OCI-LY3 (cell line): ENCODE results near the gene TDRD9.

ENCODE experiments used
- H2AFZ ChIP-seq: fragments of 200-600, 300-600 bp; shearing (Covaris generic); 2 replicates; pipeline ENCODE4 v1.6.0; 2014; ENCODE audit warnings: antibody characterized with exemption, low read depth, low read length
- H3K27ac ChIP-seq: fragments of 200-600, 300-600 bp; sonication (generic); 2 replicates; pipeline ENCODE4 v1.5.1; 2014; ENCODE audit warnings: mild to moderate bottlenecking, low read length, moderate library complexity, mixed read lengths
- H3K27me3 ChIP-seq: fragments of 200-600, 300-600 bp; sonication (generic); 2 replicates; pipeline ENCODE4 v1.6.1; 2014; ENCODE audit warnings: low read depth, low read length, mixed read lengths
- H3K36me3 ChIP-seq: fragments of 200-600, 300-600 bp; sonication (generic); replicated peaks from 2 replicates; pipeline ENCODE3; 2014; ENCODE audit warnings: low read depth, low read length, mixed read lengths
- H3K4me1 ChIP-seq: fragments of 300-600, 200-600 bp; sonication (generic); 2 replicates; pipeline ENCODE4 v1.6.1; 2014; ENCODE audit warnings: low read length, mixed read lengths
- H3K4me2 ChIP-seq: fragments of 200-600, 300-600 bp; sonication (generic); 2 replicates; pipeline ENCODE4 v1.6.1; 2014; ENCODE audit warnings: low read length, mixed read lengths
- H3K4me3 ChIP-seq: fragments of 300-600, 200-600 bp; sonication (generic); 2 replicates; pipeline ENCODE4 v1.5.1; 2014; ENCODE audit warnings: antibody characterized with exemption, mild to moderate bottlenecking, low read length, moderate library complexity
- H3K79me2 ChIP-seq: fragments of 300-600, 200-600 bp; shearing (Covaris generic); 2 replicates; pipeline ENCODE4 v1.6.1; 2014; ENCODE audit warnings: mild to moderate bottlenecking, low read length, mixed read lengths
- H3K9ac ChIP-seq: fragments of 300-600, 200-600 bp; shearing (Covaris generic); 2 replicates; pipeline ENCODE4 v1.6.0; 2014; ENCODE audit warnings: mild to moderate bottlenecking, low read length, moderate library complexity
- H3K9me3 ChIP-seq: fragments of 200-600, 300-600 bp; shearing (Covaris generic); 2 replicates; pipeline ENCODE4 v1.6.1; 2014; ENCODE audit warnings: low read length, mixed read lengths; ENCODE audit not compliant: insufficient read depth
- H4K20me1 ChIP-seq: fragments of 200-600, 300-600 bp; sonication (generic); 2 replicates; pipeline ENCODE4 v1.6.1; 2016; ENCODE audit warnings: low read length, mixed read lengths; ENCODE audit not compliant: insufficient read depth
- EZH2phosphoT487 ChIP-seq: fragments of 200-600 bp; shearing (Covaris generic); IDR thresholded peaks from 2 replicates; pipeline ENCODE4 v1.6.1; 2018; ENCODE audit warnings: antibody characterized with exemption, mixed run types, low read depth
- TF ChIP-seq, protein P1 (sequence below): fragments of 200-600, 300-600 bp; sonication (generic); IDR thresholded peaks from 2 replicates; pipeline ENCODE4 v1.5.1; 2014; ENCODE audit warnings: antibody characterized with exemption, low read length, low read depth

The TDRD9 gene

DNA sequence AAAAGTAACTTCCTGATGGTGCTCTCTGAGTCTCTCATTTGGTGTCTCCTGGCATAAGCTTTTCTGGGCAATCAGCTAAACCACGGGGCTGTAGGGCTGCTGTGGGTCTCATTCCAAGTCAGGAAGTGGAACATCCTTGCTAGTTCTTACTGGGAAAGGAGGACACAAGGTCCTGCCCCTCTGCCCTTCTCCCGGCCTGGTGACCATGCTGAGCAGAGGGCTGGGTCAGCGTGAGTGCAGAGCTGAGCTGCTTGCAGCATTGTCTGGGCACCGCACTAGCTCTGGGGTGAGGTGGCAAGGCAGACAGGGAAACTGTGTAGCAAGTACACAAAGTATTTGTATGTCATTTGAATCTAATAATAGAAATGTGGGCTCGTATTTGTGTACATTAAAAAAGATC, 112.3 kb downstream of the TDRD9 start:
- H3K79me2 ChIP-seq = no peaks in the 10 kb centered on the region
- H3K4me1 ChIP-seq = no peaks in the 10 kb centered on the region
- H3K9me3 ChIP-seq = no peaks in the 10 kb centered on the region
- TF ChIP-seq, protein P1, sequence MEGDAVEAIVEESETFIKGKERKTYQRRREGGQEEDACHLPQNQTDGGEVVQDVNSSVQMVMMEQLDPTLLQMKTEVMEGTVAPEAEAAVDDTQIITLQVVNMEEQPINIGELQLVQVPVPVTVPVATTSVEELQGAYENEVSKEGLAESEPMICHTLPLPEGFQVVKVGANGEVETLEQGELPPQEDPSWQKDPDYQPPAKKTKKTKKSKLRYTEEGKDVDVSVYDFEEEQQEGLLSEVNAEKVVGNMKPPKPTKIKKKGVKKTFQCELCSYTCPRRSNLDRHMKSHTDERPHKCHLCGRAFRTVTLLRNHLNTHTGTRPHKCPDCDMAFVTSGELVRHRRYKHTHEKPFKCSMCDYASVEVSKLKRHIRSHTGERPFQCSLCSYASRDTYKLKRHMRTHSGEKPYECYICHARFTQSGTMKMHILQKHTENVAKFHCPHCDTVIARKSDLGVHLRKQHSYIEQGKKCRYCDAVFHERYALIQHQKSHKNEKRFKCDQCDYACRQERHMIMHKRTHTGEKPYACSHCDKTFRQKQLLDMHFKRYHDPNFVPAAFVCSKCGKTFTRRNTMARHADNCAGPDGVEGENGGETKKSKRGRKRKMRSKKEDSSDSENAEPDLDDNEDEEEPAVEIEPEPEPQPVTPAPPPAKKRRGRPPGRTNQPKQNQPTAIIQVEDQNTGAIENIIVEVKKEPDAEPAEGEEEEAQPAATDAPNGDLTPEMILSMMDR = no peak
- TF ChIP-seq EZH2phosphoT487 = no peak
- H3K27ac ChIP-seq = no peak overlapping the region
- peaks cover 11% of the 10 kb centered on the region for H3K27me3 ChIP-seq
- no peak overlapping the region for H3K4me2 ChIP-seq
- no peaks in the 10 kb centered on the region for H4K20me1 ChIP-seq
- no peak overlapping the region for H3K4me3 ChIP-seq
- no peak overlapping the region for H3K9ac ChIP-seq
- H3K36me3 ChIP-seq = no peaks in the 10 kb centered on the region
- no peak overlapping the region for H2AFZ ChIP-seq

- Histone ChIP-seq H4K20me1 (no peaks in the 10 kb centered on the region), H3K79me2 (no peaks in the 10 kb centered on the region), H3K27me3 (peaks cover 11% of the 10 kb centered on the region), H3K9ac (no peak overlapping the region), H3K36me3 (no peaks in the 10 kb centered on the region), H3K4me3 (no peak overlapping the region), H3K4me1 (no peaks in the 10 kb centered on the region), H3K4me2 (no peak overlapping the region), H3K27ac (no peak overlapping the region), H2AFZ (no peak overlapping the region), H3K9me3 (no peaks in the 10 kb centered on the region)
- TF ChIP-seq EZH2phosphoT487 = no peak
- TF ChIP-seq, protein P1 = no peak
These were observed 113.3 kb downstream of the TDRD9 start for GRCh38 chr14:104041430-104042104.

DNA sequence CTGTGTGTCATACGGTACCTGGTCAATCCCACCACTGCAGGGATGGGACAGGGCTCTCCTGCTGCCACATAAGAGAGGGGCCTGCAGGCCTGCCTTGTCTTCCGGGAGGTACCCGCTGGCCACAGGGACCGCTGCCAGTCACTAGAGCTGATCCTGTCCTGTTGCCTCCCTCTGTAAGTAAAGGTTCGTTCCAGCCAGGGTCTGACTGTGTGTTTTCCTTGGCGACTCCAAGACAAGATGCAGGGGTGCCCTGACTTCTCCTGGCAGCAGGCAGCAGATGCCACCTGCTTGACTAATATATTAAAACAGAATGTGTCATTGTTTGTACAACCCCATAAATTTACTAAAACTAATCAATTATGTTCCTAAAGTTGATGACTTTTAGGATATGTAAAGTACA, 115.8 kb downstream of the TDRD9 start:
- Histone ChIP-seq H3K9me3 (no peaks in the 10 kb centered on the region), H3K9ac (no peak overlapping the region), H4K20me1 (no peaks in the 10 kb centered on the region), H3K27me3 (peaks cover 11% of the 10 kb centered on the region), H3K36me3 (no peaks in the 10 kb centered on the region), H3K4me2 (no peak overlapping the region), H3K4me1 (no peaks in the 10 kb centered on the region), H3K27ac (no peak overlapping the region), H3K4me3 (no peak overlapping the region), H2AFZ (no peak overlapping the region), H3K79me2 (no peaks in the 10 kb centered on the region)
- TF ChIP-seq, protein P1 = no peak
- no peak for TF ChIP-seq EZH2phosphoT487

GRCh38 chr14:104047761-104048160, 119.5 kb downstream of the TDRD9 start:
- no peak overlapping the region for H3K4me3 ChIP-seq
- no peaks in the 10 kb centered on the region for H3K4me1 ChIP-seq
- no peak overlapping the region for H3K9ac ChIP-seq
- TF ChIP-seq EZH2phosphoT487 = no peak
- TF ChIP-seq, protein P1 = no peak
- H4K20me1 ChIP-seq = no peaks in the 10 kb centered on the region
- no peak overlapping the region for H3K4me2 ChIP-seq
- H3K36me3 ChIP-seq = no peaks in the 10 kb centered on the region
- H3K27ac ChIP-seq = no peak overlapping the region
- no peaks in the 10 kb centered on the region for H3K27me3 ChIP-seq
- H3K9me3 ChIP-seq = no peaks in the 10 kb centered on the region
- no peak overlapping the region for H2AFZ ChIP-seq
- H3K79me2 ChIP-seq = no peaks in the 10 kb centered on the region
